ENCODE data around the gene RBMY1E.
"Not testable (repeated sequence)": the region's sequence is repeated elsewhere in the genome, so short reads cannot be mapped to it uniquely, and the experiment has no call there.

The RBMY1E gene

GRCh38 chrY:21917932-21918331 is at the start of gene RBMY1E:
TSS of gene RBMY1E (minus strand) at chrY:21918032. CDS start at chrY:21916054, 1,978 bp downstream.
- DNase-seq: not testable (repeated sequence)

GRCh38 chrY:21894426-21894825 is 23.4 kb downstream of the RBMY1E start, which contains the start of gene RBMY1D:
TSS of gene RBMY1D (minus strand) at chrY:21894526. CDS start at chrY:21892513, 2,013 bp downstream.
- DNase-seq: not testable (repeated sequence)

DNA sequence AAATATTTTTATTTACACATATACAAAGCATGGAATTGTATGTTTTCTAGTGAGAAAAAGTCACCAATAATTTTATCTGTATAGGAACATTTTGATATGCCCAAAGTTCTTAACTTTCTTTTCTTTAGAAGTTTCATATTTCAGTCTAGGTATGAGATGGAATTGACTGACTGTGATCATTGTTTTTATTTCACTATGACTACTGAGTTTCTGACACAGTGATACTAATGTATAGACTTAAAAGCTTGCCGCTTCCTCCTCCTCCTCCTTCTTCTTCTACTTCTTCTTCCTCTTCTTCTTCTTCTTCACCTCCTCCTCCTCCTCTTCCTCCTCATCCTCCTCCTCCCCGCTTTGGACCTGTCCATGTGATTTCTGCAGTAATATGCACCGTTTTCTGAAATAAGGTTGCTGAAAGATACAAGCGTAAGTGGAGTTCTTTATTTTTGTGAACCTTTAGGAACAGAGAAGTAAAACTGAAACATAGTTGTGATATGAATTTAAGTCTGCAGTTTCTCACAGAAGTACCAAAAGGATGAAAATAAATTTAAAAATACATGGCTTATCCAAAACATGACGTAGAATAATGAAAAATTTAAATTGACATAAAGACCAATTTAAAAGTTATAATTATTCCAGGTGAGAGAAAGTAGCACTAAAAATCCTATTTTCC is 48.3 kb downstream of the RBMY1E start:
- not testable (repeated sequence) for DNase-seq

Data from GOT3 (cell line).